ENCODE data around the gene SLCO1A2. TPM values are rescaled to one million over a fixed set of nuclear protein-coding genes. Genes with fewer than 3 reads are reported as not detected.
"Not testable (repeated sequence)": the region's sequence is repeated elsewhere in the genome, so short reads cannot be mapped to it uniquely, and the experiment has no call there.

The SLCO1A2 gene, protein sequence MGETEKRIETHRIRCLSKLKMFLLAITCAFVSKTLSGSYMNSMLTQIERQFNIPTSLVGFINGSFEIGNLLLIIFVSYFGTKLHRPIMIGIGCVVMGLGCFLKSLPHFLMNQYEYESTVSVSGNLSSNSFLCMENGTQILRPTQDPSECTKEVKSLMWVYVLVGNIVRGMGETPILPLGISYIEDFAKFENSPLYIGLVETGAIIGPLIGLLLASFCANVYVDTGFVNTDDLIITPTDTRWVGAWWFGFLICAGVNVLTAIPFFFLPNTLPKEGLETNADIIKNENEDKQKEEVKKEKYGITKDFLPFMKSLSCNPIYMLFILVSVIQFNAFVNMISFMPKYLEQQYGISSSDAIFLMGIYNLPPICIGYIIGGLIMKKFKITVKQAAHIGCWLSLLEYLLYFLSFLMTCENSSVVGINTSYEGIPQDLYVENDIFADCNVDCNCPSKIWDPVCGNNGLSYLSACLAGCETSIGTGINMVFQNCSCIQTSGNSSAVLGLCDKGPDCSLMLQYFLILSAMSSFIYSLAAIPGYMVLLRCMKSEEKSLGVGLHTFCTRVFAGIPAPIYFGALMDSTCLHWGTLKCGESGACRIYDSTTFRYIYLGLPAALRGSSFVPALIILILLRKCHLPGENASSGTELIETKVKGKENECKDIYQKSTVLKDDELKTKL
- total RNA-seq, result not detected

DNA sequence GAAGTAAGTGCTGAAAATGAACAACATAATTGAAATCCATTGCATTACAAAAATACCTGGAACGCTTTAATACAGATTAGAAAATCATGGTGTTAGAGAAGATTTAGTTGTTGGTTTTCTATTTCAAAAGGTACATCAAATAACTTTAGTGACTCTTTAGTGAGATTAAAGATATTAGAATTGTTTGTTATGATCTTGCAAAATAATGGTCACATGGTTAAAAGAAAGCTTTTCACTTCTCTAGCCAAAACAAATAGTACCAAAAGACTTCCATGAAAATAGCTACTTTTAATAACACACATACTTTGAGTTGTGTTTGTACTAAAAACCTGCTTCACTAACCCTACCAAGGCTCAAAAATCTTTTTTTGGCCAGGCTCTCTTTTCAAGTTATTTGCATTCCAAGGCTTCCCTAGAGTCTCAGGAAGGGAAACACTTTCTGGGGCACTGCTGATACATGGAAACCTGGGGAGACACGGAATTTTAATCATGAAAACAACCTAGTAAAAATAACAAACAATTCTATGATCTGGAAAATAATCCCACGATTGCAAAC lies at the start of gene SLCO1A2:
SLCO1A2 (minus strand) TSS at position 147 of the 555 bp plus-strand sequence. CDS start 270 bp downstream, outside the sequence.
- Histone ChIP-seq H3K9me3 (no peaks in the 10 kb centered on the region), H3K27ac (no peak within 1 kb of the TSS), H3K4me3 (no peak within 1 kb of the TSS), H3K27me3 (no peaks in the 10 kb centered on the region), H3K4me1 (no peaks in the 10 kb centered on the region), H3K36me3 (no peaks in the 10 kb centered on the region)
- TF ChIP-seq, protein P1, sequence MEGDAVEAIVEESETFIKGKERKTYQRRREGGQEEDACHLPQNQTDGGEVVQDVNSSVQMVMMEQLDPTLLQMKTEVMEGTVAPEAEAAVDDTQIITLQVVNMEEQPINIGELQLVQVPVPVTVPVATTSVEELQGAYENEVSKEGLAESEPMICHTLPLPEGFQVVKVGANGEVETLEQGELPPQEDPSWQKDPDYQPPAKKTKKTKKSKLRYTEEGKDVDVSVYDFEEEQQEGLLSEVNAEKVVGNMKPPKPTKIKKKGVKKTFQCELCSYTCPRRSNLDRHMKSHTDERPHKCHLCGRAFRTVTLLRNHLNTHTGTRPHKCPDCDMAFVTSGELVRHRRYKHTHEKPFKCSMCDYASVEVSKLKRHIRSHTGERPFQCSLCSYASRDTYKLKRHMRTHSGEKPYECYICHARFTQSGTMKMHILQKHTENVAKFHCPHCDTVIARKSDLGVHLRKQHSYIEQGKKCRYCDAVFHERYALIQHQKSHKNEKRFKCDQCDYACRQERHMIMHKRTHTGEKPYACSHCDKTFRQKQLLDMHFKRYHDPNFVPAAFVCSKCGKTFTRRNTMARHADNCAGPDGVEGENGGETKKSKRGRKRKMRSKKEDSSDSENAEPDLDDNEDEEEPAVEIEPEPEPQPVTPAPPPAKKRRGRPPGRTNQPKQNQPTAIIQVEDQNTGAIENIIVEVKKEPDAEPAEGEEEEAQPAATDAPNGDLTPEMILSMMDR (IDR thresholded peaks at IDR 0.05), result no peak
- TF ChIP-seq POLR2A (IDR thresholded peaks at IDR 0.05), result no peak
- DNase-seq, result no peak

DNA sequence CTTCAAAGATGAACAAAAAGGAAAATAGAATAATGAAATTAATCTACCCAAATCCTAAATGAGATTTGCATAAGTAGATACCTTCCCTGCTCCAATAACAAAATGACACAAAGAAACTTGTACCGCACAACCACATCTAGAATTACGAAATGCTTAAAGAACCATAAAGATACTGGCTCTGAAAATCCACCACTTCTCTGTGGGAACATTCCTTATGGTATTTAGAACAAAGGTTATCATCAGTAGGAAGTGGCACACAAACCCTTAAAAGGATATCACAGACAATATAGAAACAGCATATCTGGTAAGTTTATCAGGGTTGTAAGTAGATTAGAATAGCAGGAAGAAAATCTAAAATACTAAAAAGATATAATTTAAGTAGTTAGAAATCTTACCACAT lies 49.5 kb upstream of the SLCO1A2 start:
- DNase-seq, result no peak
- no peaks in the 10 kb centered on the region for H3K27me3 ChIP-seq

DNA sequence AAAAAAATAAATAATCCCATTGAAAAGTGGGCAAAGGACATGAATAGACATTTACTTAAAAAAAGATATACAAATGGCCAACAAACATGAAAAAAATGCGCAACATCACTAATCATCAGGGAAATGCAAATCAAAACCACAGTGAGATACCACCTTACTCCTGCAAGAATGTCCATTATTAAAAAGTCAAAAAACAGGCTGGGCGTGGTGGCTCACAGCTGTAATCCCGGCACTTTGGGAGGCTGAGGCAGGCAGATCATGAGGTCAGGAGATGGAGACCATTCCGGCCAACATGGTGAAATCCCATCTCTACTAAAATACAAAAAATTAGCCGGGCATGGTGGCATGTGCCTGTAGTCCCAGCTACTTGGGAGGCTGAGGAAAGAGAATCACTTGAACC lies 46.6 kb upstream of the SLCO1A2 start:
- H3K27me3 ChIP-seq, H3K36me3 ChIP-seq, DNase-seq, H3K9me3 ChIP-seq, H3K27ac ChIP-seq, H3K4me1 ChIP-seq, H3K4me3 ChIP-seq: not testable (repeated sequence)

More for the DNA sequence above, 49.5 kb upstream of the SLCO1A2 start:
- Histone ChIP-seq H3K27ac (no peak overlapping the region), H3K4me1 (no peaks in the 10 kb centered on the region), H3K4me3 (no peak overlapping the region), H3K36me3 (no peaks in the 10 kb centered on the region), H3K9me3 (no peaks in the 10 kb centered on the region)
- TF ChIP-seq, protein P1 (IDR thresholded peaks at IDR 0.05), result no peak
- no peak for TF ChIP-seq POLR2A (IDR thresholded peaks at IDR 0.05)

GRCh38 chr12:21379218-21379617 lies 44.5 kb upstream of the SLCO1A2 start:
- H3K27ac ChIP-seq, result no peak overlapping the region
- H3K4me1 ChIP-seq, result no peaks in the 10 kb centered on the region
- no peak for TF ChIP-seq POLR2A (IDR thresholded peaks at IDR 0.05)
- TF ChIP-seq, protein P1 (IDR thresholded peaks at IDR 0.05), result no peak
- H3K36me3 ChIP-seq, result no peaks in the 10 kb centered on the region
- DNase-seq, result no peak
- H3K4me3 ChIP-seq, result no peak overlapping the region
- no peaks in the 10 kb centered on the region for H3K27me3 ChIP-seq
- H3K9me3 ChIP-seq, result no peaks in the 10 kb centered on the region

DNA sequence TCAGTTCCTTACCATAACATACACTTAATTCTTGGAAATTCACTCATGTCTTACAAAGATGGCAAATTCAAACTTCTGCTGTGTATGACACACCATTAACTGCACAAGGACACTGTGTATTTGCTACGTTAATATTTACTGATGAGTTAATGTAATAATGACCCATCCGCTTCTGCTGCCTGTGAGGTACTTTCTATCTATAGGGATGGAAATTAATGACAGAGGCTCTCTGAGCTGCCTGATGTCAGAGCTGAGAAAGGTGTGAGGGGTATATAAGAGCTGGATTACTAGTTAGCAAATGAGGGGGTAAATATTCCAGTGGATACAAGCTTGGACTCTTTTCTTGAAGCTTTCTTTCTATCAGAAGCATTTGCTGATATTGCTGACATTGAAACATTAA lies 37.9 kb upstream of the SLCO1A2 start, which contains the start of gene IAPP:
IAPP (plus strand) TSS at position 301 of the 400 bp plus-strand sequence. CDS start 450 bp downstream, outside the sequence.
- no peak for TF ChIP-seq POLR2A (IDR thresholded peaks at IDR 0.05)
- TF ChIP-seq, protein P1 (IDR thresholded peaks at IDR 0.05), result no peak
- H3K27ac ChIP-seq, result no peak within 1 kb of the TSS
- no peaks in the 10 kb centered on the region for H3K4me1 ChIP-seq
- H3K9me3 ChIP-seq, result no peaks in the 10 kb centered on the region
- DNase-seq, result no peak
- no peaks in the 10 kb centered on the region for H3K36me3 ChIP-seq
- H3K4me3 ChIP-seq, result no peak within 1 kb of the TSS
- no peaks in the 10 kb centered on the region for H3K27me3 ChIP-seq
